ENCODE data around the gene KIF5A.

KIF5A gene

DNA sequence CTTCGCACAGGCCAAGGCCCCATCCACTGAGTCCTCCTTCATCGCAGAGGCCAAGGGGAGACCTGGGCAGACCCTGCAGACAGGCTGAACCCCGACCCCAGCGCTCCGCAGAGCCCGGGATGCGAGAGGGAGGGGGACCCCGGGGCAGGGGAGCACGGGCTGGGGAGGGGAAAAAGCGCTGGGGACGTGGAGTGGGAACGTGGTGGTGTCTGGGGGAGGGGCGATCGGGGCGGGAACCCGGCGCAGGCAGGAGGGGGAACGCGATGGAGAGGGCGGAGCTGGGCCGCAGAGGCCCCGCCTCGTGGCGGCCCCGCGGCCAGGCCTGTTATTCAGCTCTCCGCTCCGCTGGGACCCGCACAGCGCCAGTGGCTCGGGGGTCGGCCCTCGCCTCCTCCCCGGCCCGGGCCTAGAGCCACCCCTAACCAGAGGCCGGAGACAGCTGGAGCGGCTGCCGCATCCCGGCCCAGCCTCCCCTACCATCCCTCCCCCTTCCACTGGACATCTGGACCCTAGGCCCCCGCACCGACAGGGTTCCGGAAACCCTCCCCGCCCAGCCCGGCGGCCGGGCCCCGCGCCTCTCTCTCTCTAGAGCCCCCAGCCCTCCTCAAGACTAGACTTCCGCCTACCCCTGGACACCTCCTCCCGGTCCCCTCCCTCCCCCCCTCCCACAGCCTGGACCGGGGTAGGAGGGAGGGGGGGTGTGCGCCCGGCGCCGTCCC is 61.4 kb downstream of the KIF5A start, which contains the start of gene ARHGEF25:
ARHGEF25 (plus strand) TSS at position 328 of the 719 bp plus-strand sequence. CDS start 460 bp downstream, outside the sequence.
- Histone ChIP-seq H3F3A (ENCODE audit: insufficient read depth, low read length) (no peaks in the 10 kb centered on the region), H3K4me1 (ENCODE audit: insufficient read depth, low read length, severe bottlenecking) (peaks cover 10% of the 10 kb centered on the region), H3K9ac (ENCODE audit: low read length) (peak within 1 kb of the TSS; percentile 68), H3K9me2 (ENCODE audit: low read depth, low read length) (no peaks in the 10 kb centered on the region), H3K4me2 (ENCODE audit: low read length) (peak within 1 kb of the TSS; percentile 89), H3K27me3 (ENCODE audit: insufficient read depth, low read length) (peaks cover 4% of the 10 kb centered on the region; the same call in 1 of the 2 replicates), H3K79me2 (ENCODE audit: insufficient read depth, low read length) (no peaks in the 10 kb centered on the region), H2AFZ (ENCODE audit: low read length) (no peak within 1 kb of the TSS), H3K36me3 (ENCODE audit: insufficient read depth, low read length) (no peaks in the 10 kb centered on the region), H4K20me1 (ENCODE audit: insufficient read depth, low read length) (no peaks in the 10 kb centered on the region), H3K9me3 (ENCODE audit: low read length) (no peaks in the 10 kb centered on the region), H3K27ac (ENCODE audit: low read depth, low read length, poor library complexity, severe bottlenecking) (no peak within 1 kb of the TSS), H3K4me3 (ENCODE audit: low read depth, low read length, poor library complexity, severe bottlenecking) (peak within 1 kb of the TSS; percentile 62)
- TF ChIP-seq, protein P1, sequence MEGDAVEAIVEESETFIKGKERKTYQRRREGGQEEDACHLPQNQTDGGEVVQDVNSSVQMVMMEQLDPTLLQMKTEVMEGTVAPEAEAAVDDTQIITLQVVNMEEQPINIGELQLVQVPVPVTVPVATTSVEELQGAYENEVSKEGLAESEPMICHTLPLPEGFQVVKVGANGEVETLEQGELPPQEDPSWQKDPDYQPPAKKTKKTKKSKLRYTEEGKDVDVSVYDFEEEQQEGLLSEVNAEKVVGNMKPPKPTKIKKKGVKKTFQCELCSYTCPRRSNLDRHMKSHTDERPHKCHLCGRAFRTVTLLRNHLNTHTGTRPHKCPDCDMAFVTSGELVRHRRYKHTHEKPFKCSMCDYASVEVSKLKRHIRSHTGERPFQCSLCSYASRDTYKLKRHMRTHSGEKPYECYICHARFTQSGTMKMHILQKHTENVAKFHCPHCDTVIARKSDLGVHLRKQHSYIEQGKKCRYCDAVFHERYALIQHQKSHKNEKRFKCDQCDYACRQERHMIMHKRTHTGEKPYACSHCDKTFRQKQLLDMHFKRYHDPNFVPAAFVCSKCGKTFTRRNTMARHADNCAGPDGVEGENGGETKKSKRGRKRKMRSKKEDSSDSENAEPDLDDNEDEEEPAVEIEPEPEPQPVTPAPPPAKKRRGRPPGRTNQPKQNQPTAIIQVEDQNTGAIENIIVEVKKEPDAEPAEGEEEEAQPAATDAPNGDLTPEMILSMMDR (IDR thresholded peaks at IDR 0.05; ENCODE audit: low read length) = no peak
- no peak for TF ChIP-seq EZH2 (IDR thresholded peaks at IDR 0.05; ENCODE audit: borderline replicate concordance, low read length)

DNA sequence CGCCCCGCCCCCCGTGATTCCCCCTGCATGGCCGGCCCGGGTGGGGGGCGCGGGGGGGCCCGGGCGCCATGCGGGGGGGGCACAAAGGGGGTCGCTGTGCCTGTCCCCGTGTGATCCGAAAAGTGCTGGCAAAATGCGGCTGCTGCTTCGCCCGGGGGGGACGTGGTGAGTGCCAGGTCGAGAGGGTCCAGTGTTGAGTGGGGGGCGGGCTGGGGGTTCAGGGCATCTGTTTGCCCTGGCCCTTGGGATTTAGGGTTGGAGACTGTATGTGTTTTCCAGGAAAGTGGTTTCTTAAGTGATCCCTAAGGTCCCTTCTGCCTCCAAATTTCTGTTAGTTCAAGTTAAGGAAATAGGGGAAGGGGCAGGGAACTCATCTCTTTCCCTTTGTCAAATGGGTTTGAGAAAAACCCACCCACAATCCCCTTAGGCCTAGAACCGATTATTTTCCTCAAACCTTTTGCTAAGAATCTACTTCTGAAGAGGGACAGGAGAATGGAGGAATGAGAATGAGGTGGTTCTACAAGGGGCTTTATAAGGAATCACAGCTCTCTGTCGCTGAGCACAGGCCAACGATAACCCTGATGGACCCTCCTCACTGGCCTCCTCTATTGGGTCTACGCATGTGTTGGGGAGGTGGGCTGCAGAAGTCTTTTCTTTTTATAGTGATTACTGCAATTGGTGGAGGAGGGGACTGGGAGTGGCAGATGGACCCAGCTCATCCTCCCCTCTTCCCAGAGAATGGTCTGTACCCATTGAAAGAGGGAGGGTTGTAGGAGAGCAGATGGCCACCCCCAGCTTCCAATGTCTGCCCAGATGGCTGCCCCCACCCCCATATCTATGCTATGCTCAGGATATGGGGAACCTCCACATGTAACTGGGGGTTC is 62.2 kb downstream of the KIF5A start:
- Histone ChIP-seq H3F3A (ENCODE audit: insufficient read depth, low read length) (no peaks in the 10 kb centered on the region), H3K36me3 (ENCODE audit: insufficient read depth, low read length) (no peaks in the 10 kb centered on the region), H3K4me1 (ENCODE audit: insufficient read depth, low read length, severe bottlenecking) (peaks cover 10% of the 10 kb centered on the region), H3K4me2 (ENCODE audit: low read length) (peak overlapping the region; percentile 89), H3K9ac (ENCODE audit: low read length) (peak overlapping the region; percentile 68; the same call in 1 of the 2 replicates), H3K27me3 (ENCODE audit: insufficient read depth, low read length) (peaks cover 4% of the 10 kb centered on the region; the same call in 1 of the 2 replicates), H4K20me1 (ENCODE audit: insufficient read depth, low read length) (no peaks in the 10 kb centered on the region), H3K9me2 (ENCODE audit: low read depth, low read length) (no peaks in the 10 kb centered on the region), H3K27ac (ENCODE audit: low read depth, low read length, poor library complexity, severe bottlenecking) (no peak overlapping the region), H3K4me3 (ENCODE audit: low read depth, low read length, poor library complexity, severe bottlenecking) (peak overlapping the region; percentile 62), H3K79me2 (ENCODE audit: insufficient read depth, low read length) (no peaks in the 10 kb centered on the region), H2AFZ (ENCODE audit: low read length) (no peak overlapping the region), H3K9me3 (ENCODE audit: low read length) (no peaks in the 10 kb centered on the region)
- TF ChIP-seq, protein P1 (IDR thresholded peaks at IDR 0.05; ENCODE audit: low read length) = no peak
- TF ChIP-seq EZH2 (IDR thresholded peaks at IDR 0.05; ENCODE audit: borderline replicate concordance, low read length) = no peak

DNA sequence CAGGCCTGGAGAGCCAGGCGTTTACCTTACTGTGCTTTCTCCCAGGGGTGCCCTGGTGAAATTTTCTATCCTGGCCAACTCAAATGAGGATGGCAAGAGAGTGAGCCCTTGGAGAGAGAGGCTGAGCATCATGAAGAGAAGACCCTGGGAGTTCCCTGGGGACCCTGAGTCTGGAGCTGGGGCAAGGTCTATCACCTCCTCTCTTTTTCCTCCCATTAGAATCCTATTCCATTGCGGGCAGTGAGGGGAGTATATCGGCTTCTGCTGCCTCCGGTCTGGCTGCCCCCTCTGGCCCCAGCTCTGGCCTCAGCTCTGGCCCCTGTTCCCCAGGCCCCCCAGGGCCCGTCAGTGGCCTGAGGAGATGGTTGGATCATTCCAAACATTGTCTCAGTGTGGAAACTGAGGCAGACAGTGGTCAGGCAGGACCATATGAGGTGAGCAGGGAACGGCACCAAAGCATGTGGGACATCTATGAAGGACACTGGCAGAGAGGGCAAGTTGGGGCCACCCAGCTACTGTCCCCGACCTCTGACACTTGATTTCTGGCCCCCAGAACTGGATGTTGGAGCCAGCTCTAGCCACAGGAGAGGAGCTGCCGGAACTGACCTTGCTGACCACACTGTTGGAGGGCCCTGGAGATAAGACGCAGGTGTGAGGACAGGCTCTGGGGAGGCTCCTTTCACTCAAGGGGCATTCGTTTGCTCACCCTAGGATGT is 63.0 kb downstream of the KIF5A start:
- Histone ChIP-seq H3K9me2 (ENCODE audit: low read depth, low read length) (no peaks in the 10 kb centered on the region), H4K20me1 (ENCODE audit: insufficient read depth, low read length) (no peaks in the 10 kb centered on the region), H3K27me3 (ENCODE audit: insufficient read depth, low read length) (peaks cover 4% of the 10 kb centered on the region; the same call in 1 of the 2 replicates), H3K4me3 (ENCODE audit: low read depth, low read length, poor library complexity, severe bottlenecking) (no peak overlapping the region), H3K36me3 (ENCODE audit: insufficient read depth, low read length) (no peaks in the 10 kb centered on the region), H3K4me2 (ENCODE audit: low read length) (no peak overlapping the region), H3F3A (ENCODE audit: insufficient read depth, low read length) (no peaks in the 10 kb centered on the region), H3K27ac (ENCODE audit: low read depth, low read length, poor library complexity, severe bottlenecking) (no peak overlapping the region), H3K9me3 (ENCODE audit: low read length) (no peaks in the 10 kb centered on the region), H2AFZ (ENCODE audit: low read length) (no peak overlapping the region), H3K4me1 (ENCODE audit: insufficient read depth, low read length, severe bottlenecking) (peaks cover 10% of the 10 kb centered on the region), H3K79me2 (ENCODE audit: insufficient read depth, low read length) (no peaks in the 10 kb centered on the region), H3K9ac (ENCODE audit: low read length) (no peak overlapping the region)
- TF ChIP-seq, protein P1 (IDR thresholded peaks at IDR 0.05; ENCODE audit: low read length) = no peak
- no peak for TF ChIP-seq EZH2 (IDR thresholded peaks at IDR 0.05; ENCODE audit: borderline replicate concordance, low read length)

All from OCI-LY1 (cell line).